Adrenal gland (tissue), 12 donors: ENCODE data around the gene EHMT1. TPM values are rescaled to one million over a fixed set of nuclear protein-coding genes. Genes with fewer than 3 reads are reported as not detected.

Experiments used
- DNase-seq, 7 donors: peaks; one replicate each; pipeline ENCODE4 v3.0.0-alpha.2; 2019 to 2020
- H3K27ac ChIP-seq, 5 donors: fragments of 200-600 bp; sonication (generic) in 4 of 5; 1 replicate in 3 of 5; 2 replicates in 2 of 5; pipeline versions ENCODE4 v1.5.1 to v1.8.0; 2016 to 2020; ENCODE audit warnings: mild to moderate bottlenecking in 1 of 5
- H3K27me3 ChIP-seq: fragments of 200-600 bp; 2 replicates; pipeline ENCODE4 v1.8.0; 2021
- H3K36me3 ChIP-seq, 2 donors: fragments of 200-600 bp; replicated peaks in 1 of 2; 1 replicate in 1 of 2; 2 replicates in 1 of 2; pipeline versions ENCODE4 v1.5.1 to v1.8.0; 2018 to 2022
- H3K4me1 ChIP-seq, 2 donors: fragments of 200-600 bp; replicated peaks in 1 of 2; 1 replicate in 1 of 2; 2 replicates in 1 of 2; pipeline versions ENCODE4 v1.5.1 to v1.8.0; 2018 to 2021
- H3K4me3 ChIP-seq, 4 donors: fragments of 200-600 bp; sonication (generic) in 3 of 4; one replicate each; pipeline ENCODE4 v1.5.1; 2016 to 2018
- H3K9me3 ChIP-seq, 3 donors: fragments of 200-600 bp; sonication (generic) in 1 of 3; replicated peaks in 1 of 3; 1 replicate in 2 of 3; 2 replicates in 1 of 3; pipeline versions ENCODE4 v1.5.1 to v1.8.0; 2016 to 2021
- CTCF ChIP-seq, 6 experiments: fragments of 450-650 bp in 4 of 6; fragments of 200-600 bp in 2 of 6; sonication (generic) in 1 of 6; IDR thresholded peaks; 1 replicate in 5 of 6; 2 replicates in 1 of 6; pipeline versions ENCODE4 v1.5.1 to v1.8.0; 2016 to 2021; ENCODE audit warnings: antibody characterized with exemption in 6 of 6, mild to moderate bottlenecking in 2 of 6, moderate library complexity in 1 of 6
- POLR2A ChIP-seq, 2 donors: fragments of 450-650 bp; IDR thresholded peaks; one replicate each; pipeline ENCODE4 v1.6.1; 2017; ENCODE audit warnings: antibody characterized with exemption in 2 of 2, mild to moderate bottlenecking in 2 of 2, moderate library complexity in 1 of 2
- WGBS, 4 donors: extraction: QIAGEN DNeasy Blood & Tissue Kit in 2 of 4; methylation state at CpG; one replicate each; pipeline versions ENCODE4 v1.1.5 to v1.1.7; 2013 to 2017; 5-methylcytosine and 5-hydroxymethylcytosine counted together
- intact Hi-C, 2 donors: fragments of 100-400 bp; cut with DNase I; formaldehyde crosslinking; loops; one replicate each; pipeline versions ENCODE4 v1.14.1 to v1.15.0; 2022 to 2023
- polyA plus RNA-seq, 3 donors: library from polyadenylated mRNA; stranded (reverse); fragments of 200-250 nt in 2 of 3; fragments of 350-450 nt in 1 of 3; fragmentation: Illumina TruSeq in 1 of 3; extraction: RNeasy Lipid Tissue Mini Kit (QIAGEN cat#74804) in 1 of 3; gene quantifications; one replicate each; pipeline ENCODE4 v1.2.3, GENCODE V29; 2013 to 2014
- total RNA-seq, 9 donors: library from RNA; depleted of rRNA in 4 of 9; stranded (reverse); fragments of >200 nt in 4 of 9; fragments of 120-200 nt in 1 of 9; fragmentation: NEBNext Ultra II Directional in 1 of 9; extraction: Animal tissue kit (Norgen Biotek cat#: 25700) in 1 of 9; gene quantifications; one replicate each; pipeline versions ENCODE4 v1.1.0 to v1.2.4, GENCODE V29; 2013 to 2023
- donor health status: healthy with polysubstance abuse.
- donor health status: Bipolar disorder and iron deficiency.
- donor health status: DM: yes; HTN: yes; CAD: no.
- donor health status: DM: no; HTN: no; CAD: no.
- donor health status: DM: no; HTN: no; CAD: no.
- donor health status: DM: yes; HTN: yes; CAD: no.

Gene EHMT1
- total and polyA plus RNA-seq, 12 donors: 42.0 to 171 (median 71.0) TPM

- intact Hi-C loops: no loop called here
- H3K36me3 ChIP-seq: peaks cover 0 to 22% of the 10 kb centered on the region in 2 donors
- no peak for TF ChIP-seq POLR2A (IDR thresholded peaks at IDR 0.05)
- no peak for TF ChIP-seq CTCF (IDR thresholded peaks at IDR 0.05)
Observed at GRCh38 chr9:137726764-137727163, 108.0 kb downstream of the EHMT1 start.

GRCh38 chr9:137727716-137728115, 108.9 kb downstream of the EHMT1 start:
- Histone ChIP-seq H3K4me3 (no peak overlapping the region), H3K4me1 (peaks cover 0 to 7% of the 10 kb centered on the region in 2 donors), H3K27ac (no peak overlapping the region), H3K9me3 (no peaks in the 10 kb centered on the region), H3K27me3 (no peaks in the 10 kb centered on the region), H3K36me3 (peaks cover 0 to 22% of the 10 kb centered on the region in 2 donors)
- no peak for DNase-seq
- intact Hi-C loops: no loop called here
- TF ChIP-seq CTCF (IDR thresholded peaks at IDR 0.05) (no peak), POLR2A (IDR thresholded peaks at IDR 0.05) (no peak)

More at GRCh38 chr9:137726764-137727163, 108.0 kb downstream of the EHMT1 start:
- Histone ChIP-seq H3K9me3 (no peaks in the 10 kb centered on the region), H3K27ac (no peak overlapping the region), H3K27me3 (no peaks in the 10 kb centered on the region), H3K4me1 (peaks cover 0 to 14% of the 10 kb centered on the region in 2 donors), H3K4me3 (no peak overlapping the region)
- WGBS, 4 donors: 81 to 98% (median 91%) methylated on average over 2 of the region's 2 CpGs
- DNase-seq: no peak

GRCh38 chr9:137728444-137729311, 109.9 kb downstream of the EHMT1 start:
- no peak for DNase-seq
- Histone ChIP-seq H3K4me1 (peaks cover 0 to 5% of the 10 kb centered on the region in 2 donors), H3K27ac (no peak overlapping the region), H3K4me3 (no peak overlapping the region), H3K27me3 (no peaks in the 10 kb centered on the region), H3K36me3 (peaks cover 0 to 22% of the 10 kb centered on the region in 2 donors), H3K9me3 (no peaks in the 10 kb centered on the region)
- WGBS, 4 donors: 84 to 94% (median 90%) methylated on average over 12 to 20 of the region's 20 CpGs
- TF ChIP-seq CTCF (IDR thresholded peaks at IDR 0.05) (no peak), POLR2A (IDR thresholded peaks at IDR 0.05) (no peak)
- intact Hi-C loops: no loop called here

- intact Hi-C loops: no loop called here
Observed at GRCh38 chr9:137731216-137731946, 112.6 kb downstream of the EHMT1 start.

More at GRCh38 chr9:137731216-137731946, 112.6 kb downstream of the EHMT1 start:
- no peaks in the 10 kb centered on the region for H3K4me1 ChIP-seq
- H3K9me3 ChIP-seq: peaks cover 0 to 10% (median 6%) of the 10 kb centered on the region in 3 donors
- peaks cover 0 to 22% of the 10 kb centered on the region in 2 donors for H3K36me3 ChIP-seq
- no peak overlapping the region for H3K4me3 ChIP-seq
- TF ChIP-seq POLR2A (IDR thresholded peaks at IDR 0.05) (no peak), CTCF (IDR thresholded peaks at IDR 0.05) (no peak)
- H3K27me3 ChIP-seq: no peaks in the 10 kb centered on the region
- no peak overlapping the region for H3K27ac ChIP-seq
- 89 to 95% (median 90%) methylated on average over 13 to 18 of the region's 18 CpGs for WGBS, 4 donors
- no peak for DNase-seq
